ENCODE data around the gene MRPS18C. TPM values are rescaled to one million over a fixed set of nuclear protein-coding genes. Genes with fewer than 3 reads are reported as not detected.
A peak's percentile ranks its signal among the peaks of the same experiment; 100 is the strongest.

Gene MRPS18C
- polyA plus RNA-seq, 1 of the 3 experiments (the other 2 are of a cell fraction): 19.7 TPM

DNA sequence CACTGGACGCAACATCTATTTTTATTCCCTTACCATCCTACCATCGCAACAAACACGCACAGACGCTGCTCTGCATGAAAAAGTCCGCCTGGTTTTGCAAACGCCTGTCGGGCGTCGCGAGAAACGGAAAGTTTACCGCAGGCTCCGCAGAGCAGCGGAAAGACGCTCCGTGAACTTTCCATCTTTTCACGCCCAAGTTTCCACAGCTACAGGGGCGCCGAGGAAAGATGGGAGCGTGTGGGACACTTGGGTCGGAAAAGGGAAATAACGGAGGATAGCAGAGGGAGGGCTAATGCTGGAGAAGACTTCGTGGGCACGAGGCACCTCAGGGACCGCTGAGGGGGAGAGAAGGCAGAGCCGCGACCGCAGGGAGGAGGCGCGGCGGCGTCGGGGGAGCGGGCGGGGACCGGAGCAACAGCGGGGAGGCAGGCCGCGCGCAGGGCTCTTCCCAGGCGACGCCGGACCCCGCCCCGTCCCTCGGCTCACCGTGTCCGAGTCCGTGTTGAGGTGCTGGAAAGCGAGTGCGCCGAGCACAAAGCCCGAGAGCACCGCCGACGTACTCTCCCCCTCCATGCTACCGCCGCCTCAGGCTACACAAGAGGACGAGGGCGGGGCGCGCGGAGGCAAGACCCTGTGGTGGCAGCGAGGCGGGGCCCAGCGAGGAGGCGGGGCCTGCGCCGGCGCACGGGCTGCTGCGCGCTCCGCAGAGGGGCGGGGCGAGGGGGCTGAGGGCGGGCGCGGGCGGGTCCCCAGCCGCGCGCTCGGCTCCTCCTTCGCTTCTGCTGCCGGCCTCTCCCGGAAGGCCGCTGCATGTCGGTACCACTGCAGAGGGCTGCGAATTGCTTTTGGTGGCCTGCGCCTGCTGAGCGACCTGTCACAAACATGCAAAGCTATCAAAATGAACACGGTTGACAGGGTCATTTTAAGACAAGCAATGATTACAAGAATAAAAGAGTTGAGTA is 28.9 kb downstream of the MRPS18C start, which contains the start of gene ABRAXAS1:
TSS of gene ABRAXAS1 (minus strand) at position 601 of the 962 bp plus-strand sequence. CDS start at position 573, 28 bp downstream.
- 1% methylated on average over 32 of the region's 93 CpGs for WGBS (ENCODE audit: low lambda C conversion rate)
- peak within 1 kb of the TSS; percentile 97 for H2AFZ ChIP-seq (ENCODE audit: low read depth)
- peak within 1 kb of the TSS; percentile 79 to 84 for H3K27ac ChIP-seq (ENCODE audit: low read depth in 2 of 2, low read length in 1 of 2)
- no peaks in the 10 kb centered on the region for H4K20me1 ChIP-seq (ENCODE audit: insufficient read depth)
- H3K9me2 ChIP-seq: no peaks in the 10 kb centered on the region
- peaks cover 5% of the 10 kb centered on the region; the same call in 1 of the 2 replicates for H3K79me2 ChIP-seq (ENCODE audit: insufficient read depth)
- H3K9ac ChIP-seq: peak within 1 kb of the TSS; percentile 75
- H3K4me3 ChIP-seq (ENCODE audit: low read depth in 2 of 2, low read length in 1 of 2): peak within 1 kb of the TSS; percentile 68 to 96
- H3K36me3 ChIP-seq (replicated peaks in 1 of 2; ENCODE audit: control insufficient read depth in 1 of 2, insufficient read depth in 2 of 2, low read length in 1 of 2): peaks cover 0 to 2% of the 10 kb centered on the region in 2 experiments
- no peak; a peak in 1 of 4 replicates for TF ChIP-seq EP300 (IDR thresholded peaks at IDR 0.05; ENCODE audit: borderline replicate concordance in 1 of 2, low read depth in 1 of 2, low read length in 1 of 2)
- TF ChIP-seq CHD2 (IDR thresholded peaks at IDR 0.05; ENCODE audit: low read length, partially characterized antibody): peak; percentile 57
- TF ChIP-seq NRF1 (IDR thresholded peaks at IDR 0.05; ENCODE audit: low read depth, low read length): peak; percentile 90
- TF ChIP-seq MXI1 (IDR thresholded peaks at IDR 0.05; ENCODE audit: low read depth, low read length): peak; percentile 71
- 0 out of 2 replicates have a peak, but pooled peaks have one; percentile 45 for TF ChIP-seq FOXJ3 (CRISPR knock-in tag; IDR thresholded peaks at IDR 0.05)
- TF ChIP-seq, protein P1, sequence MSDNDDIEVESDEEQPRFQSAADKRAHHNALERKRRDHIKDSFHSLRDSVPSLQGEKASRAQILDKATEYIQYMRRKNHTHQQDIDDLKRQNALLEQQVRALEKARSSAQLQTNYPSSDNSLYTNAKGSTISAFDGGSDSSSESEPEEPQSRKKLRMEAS (IDR thresholded peaks at IDR 0.05; ENCODE audit: low read depth): peak; percentile 96
- TF ChIP-seq, protein P2, sequence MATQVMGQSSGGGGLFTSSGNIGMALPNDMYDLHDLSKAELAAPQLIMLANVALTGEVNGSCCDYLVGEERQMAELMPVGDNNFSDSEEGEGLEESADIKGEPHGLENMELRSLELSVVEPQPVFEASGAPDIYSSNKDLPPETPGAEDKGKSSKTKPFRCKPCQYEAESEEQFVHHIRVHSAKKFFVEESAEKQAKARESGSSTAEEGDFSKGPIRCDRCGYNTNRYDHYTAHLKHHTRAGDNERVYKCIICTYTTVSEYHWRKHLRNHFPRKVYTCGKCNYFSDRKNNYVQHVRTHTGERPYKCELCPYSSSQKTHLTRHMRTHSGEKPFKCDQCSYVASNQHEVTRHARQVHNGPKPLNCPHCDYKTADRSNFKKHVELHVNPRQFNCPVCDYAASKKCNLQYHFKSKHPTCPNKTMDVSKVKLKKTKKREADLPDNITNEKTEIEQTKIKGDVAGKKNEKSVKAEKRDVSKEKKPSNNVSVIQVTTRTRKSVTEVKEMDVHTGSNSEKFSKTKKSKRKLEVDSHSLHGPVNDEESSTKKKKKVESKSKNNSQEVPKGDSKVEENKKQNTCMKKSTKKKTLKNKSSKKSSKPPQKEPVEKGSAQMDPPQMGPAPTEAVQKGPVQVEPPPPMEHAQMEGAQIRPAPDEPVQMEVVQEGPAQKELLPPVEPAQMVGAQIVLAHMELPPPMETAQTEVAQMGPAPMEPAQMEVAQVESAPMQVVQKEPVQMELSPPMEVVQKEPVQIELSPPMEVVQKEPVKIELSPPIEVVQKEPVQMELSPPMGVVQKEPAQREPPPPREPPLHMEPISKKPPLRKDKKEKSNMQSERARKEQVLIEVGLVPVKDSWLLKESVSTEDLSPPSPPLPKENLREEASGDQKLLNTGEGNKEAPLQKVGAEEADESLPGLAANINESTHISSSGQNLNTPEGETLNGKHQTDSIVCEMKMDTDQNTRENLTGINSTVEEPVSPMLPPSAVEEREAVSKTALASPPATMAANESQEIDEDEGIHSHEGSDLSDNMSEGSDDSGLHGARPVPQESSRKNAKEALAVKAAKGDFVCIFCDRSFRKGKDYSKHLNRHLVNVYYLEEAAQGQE (IDR thresholded peaks at IDR 0.05; ENCODE audit: low read depth, low read length): no peak
- peak; percentile 58; the same call in 1 of the 2 replicates for TF ChIP-seq ELF1 (IDR thresholded peaks at IDR 0.05)
- TF ChIP-seq YY1 (IDR thresholded peaks at IDR 0.05; ENCODE audit: low read depth): 0 out of 2 replicates have a peak, but pooled peaks have one; percentile 25
- 0 out of 2 replicates have a peak, but pooled peaks have one; percentile 0 for TF ChIP-seq SMC3 (IDR thresholded peaks at IDR 0.05; ENCODE audit: low read depth, low read length)
- peak; percentile 40 for TF ChIP-seq TAF1 (IDR thresholded peaks at IDR 0.05; ENCODE audit: borderline replicate concordance, low read depth, low read length)
- TF ChIP-seq POLR2AphosphoS5 (IDR thresholded peaks at IDR 0.05; ENCODE audit: low read depth, low read length): peak; percentile 89
- TF ChIP-seq RAD21 (IDR thresholded peaks at IDR 0.05; ENCODE audit: low read length): no peak
- ChIA-PET POLR2A (interaction anchor here (0.6 to 1.4 kb wide), 3 partner anchors 29 to 1229 kb away, joined by 3 to 5 read pairs (median 3); partner anchors contain the start of genes HELQ and MRPS18C), CTCF (interaction anchor here (1.0 to 1.6 kb wide), 2 partner anchors 14 to 200 kb away, joined by 3 read pairs; partner anchors contain the start of gene COQ2)
- no peaks in the 10 kb centered on the region for H3K9me3 ChIP-seq
- H3K27me3 ChIP-seq (ENCODE audit: insufficient read depth): no peaks in the 10 kb centered on the region
- H3K4me1 ChIP-seq (ENCODE audit: control insufficient read depth in 1 of 2, insufficient read depth in 2 of 2, low read depth in 1 of 2, low read length in 1 of 2): peaks cover 0 to 3% of the 10 kb centered on the region in 2 experiments; a peak in 1 of 4 replicates
- peaks cover 3% of the 10 kb centered on the region for H3F3A ChIP-seq (replicated peaks; ENCODE audit: insufficient read depth)
- H3K4me2 ChIP-seq: peak within 1 kb of the TSS; percentile 83
- DNase-seq: peak; percentile 99

Measured in SK-N-SH (cell line).